Measurements from ENCODE around the gene TAF1B. TPM values are rescaled to one million over a fixed set of nuclear protein-coding genes. Genes with fewer than 3 reads are reported as not detected.

The TAF1B gene
- total RNA-seq, 1 experiment from 2014 or later: 58.6 TPM

- H3K27ac ChIP-seq (ENCODE audit: low read length): no peak overlapping the region
- no peaks in the 10 kb centered on the region for H3K79me2 ChIP-seq (ENCODE audit: low read length)
- no peak overlapping the region for H3K9ac ChIP-seq (ENCODE audit: low read length)
- H3K9me3 ChIP-seq (ENCODE audit: low read length): no peaks in the 10 kb centered on the region
- DNase-seq: no peak
- H2AFZ ChIP-seq (ENCODE audit: low read length): no peak overlapping the region
- no peaks in the 10 kb centered on the region for H3K4me1 ChIP-seq (ENCODE audit: low read length)
- no peak overlapping the region for H3K4me2 ChIP-seq (ENCODE audit: low read depth, low read length, poor library complexity, severe bottlenecking)
- no peaks in the 10 kb centered on the region for H4K20me1 ChIP-seq (ENCODE audit: insufficient read depth, low read depth, low read length)
- H3K9me2 ChIP-seq (replicated peaks; ENCODE audit: insufficient read depth, low read length): no peaks in the 10 kb centered on the region
- H3K27me3 ChIP-seq (ENCODE audit: low read length): no peaks in the 10 kb centered on the region
- H3K36me3 ChIP-seq (ENCODE audit: insufficient read depth, low read length): peaks cover 8% of the 10 kb centered on the region; the same call in 1 of the 2 replicates
- H3K4me3 ChIP-seq (ENCODE audit: low read length): no peak overlapping the region
Observed at GRCh38 chr2:9937968-9938367, 94.7 kb downstream of the TAF1B start.

- H4K20me1 ChIP-seq (ENCODE audit: insufficient read depth, low read depth, low read length): no peaks in the 10 kb centered on the region
- no peak overlapping the region for H2AFZ ChIP-seq (ENCODE audit: low read length)
- no peak overlapping the region for H3K27ac ChIP-seq (ENCODE audit: low read length)
- H3K4me1 ChIP-seq (ENCODE audit: low read length): no peaks in the 10 kb centered on the region
- no peaks in the 10 kb centered on the region for H3K9me3 ChIP-seq (ENCODE audit: low read length)
- H3K9me2 ChIP-seq (replicated peaks; ENCODE audit: insufficient read depth, low read length): no peaks in the 10 kb centered on the region
- no peak overlapping the region for H3K4me2 ChIP-seq (ENCODE audit: low read depth, low read length, poor library complexity, severe bottlenecking)
- H3K27me3 ChIP-seq (ENCODE audit: low read length): no peaks in the 10 kb centered on the region
- DNase-seq: no peak
- H3K4me3 ChIP-seq (ENCODE audit: low read length): no peak overlapping the region
- no peaks in the 10 kb centered on the region for H3K79me2 ChIP-seq (ENCODE audit: low read length)
- H3K9ac ChIP-seq (ENCODE audit: low read length): no peak overlapping the region
- no peaks in the 10 kb centered on the region for H3K36me3 ChIP-seq (ENCODE audit: insufficient read depth, low read length)
Observed at GRCh38 chr2:9939587-9940485, 96.6 kb downstream of the TAF1B start.

- Histone ChIP-seq H3K27me3 (ENCODE audit: low read length) (no peaks in the 10 kb centered on the region), H4K20me1 (ENCODE audit: insufficient read depth, low read depth, low read length) (no peaks in the 10 kb centered on the region), H3K4me3 (ENCODE audit: low read length) (no peak overlapping the region), H3K4me2 (ENCODE audit: low read depth, low read length, poor library complexity, severe bottlenecking) (no peak overlapping the region), H3K4me1 (ENCODE audit: low read length) (no peaks in the 10 kb centered on the region), H3K79me2 (ENCODE audit: low read length) (no peaks in the 10 kb centered on the region), H3K27ac (ENCODE audit: low read length) (no peak overlapping the region), H3K9ac (ENCODE audit: low read length) (no peak overlapping the region), H3K9me3 (ENCODE audit: low read length) (no peaks in the 10 kb centered on the region), H3K9me2 (replicated peaks; ENCODE audit: insufficient read depth, low read length) (no peaks in the 10 kb centered on the region), H2AFZ (ENCODE audit: low read length) (no peak overlapping the region), H3K36me3 (ENCODE audit: insufficient read depth, low read length) (no peaks in the 10 kb centered on the region)
- DNase-seq: no peak
Observed at GRCh38 chr2:9941196-9941995, 98.1 kb downstream of the TAF1B start.

GRCh38 chr2:9941996-9942390 lies 98.7 kb downstream of the TAF1B start:
- H2AFZ ChIP-seq (ENCODE audit: low read length): no peak overlapping the region
- no peak overlapping the region for H3K4me2 ChIP-seq (ENCODE audit: low read depth, low read length, poor library complexity, severe bottlenecking)

GRCh38 chr2:9944330-9944758 lies 101.1 kb downstream of the TAF1B start:
- H3K36me3 ChIP-seq (ENCODE audit: insufficient read depth, low read length): no peaks in the 10 kb centered on the region

More at GRCh38 chr2:9941996-9942390, 98.7 kb downstream of the TAF1B start:
- no peak for DNase-seq
- Histone ChIP-seq H3K9ac (ENCODE audit: low read length) (no peak overlapping the region), H3K36me3 (ENCODE audit: insufficient read depth, low read length) (no peaks in the 10 kb centered on the region), H3K27ac (ENCODE audit: low read length) (no peak overlapping the region), H3K9me2 (replicated peaks; ENCODE audit: insufficient read depth, low read length) (no peaks in the 10 kb centered on the region), H3K27me3 (ENCODE audit: low read length) (no peaks in the 10 kb centered on the region), H3K4me3 (ENCODE audit: low read length) (no peak overlapping the region), H3K79me2 (ENCODE audit: low read length) (no peaks in the 10 kb centered on the region), H3K4me1 (ENCODE audit: low read length) (no peaks in the 10 kb centered on the region), H3K9me3 (ENCODE audit: low read length) (no peaks in the 10 kb centered on the region), H4K20me1 (ENCODE audit: insufficient read depth, low read depth, low read length) (no peaks in the 10 kb centered on the region)

GRCh38 chr2:9945596-9945995 lies 102.3 kb downstream of the TAF1B start:
- Histone ChIP-seq H3K27ac (ENCODE audit: low read length) (no peak overlapping the region), H3K4me1 (ENCODE audit: low read length) (no peaks in the 10 kb centered on the region), H3K79me2 (ENCODE audit: low read length) (no peaks in the 10 kb centered on the region), H3K9ac (ENCODE audit: low read length) (no peak overlapping the region), H3K36me3 (ENCODE audit: insufficient read depth, low read length) (no peaks in the 10 kb centered on the region), H2AFZ (ENCODE audit: low read length) (no peak overlapping the region), H3K27me3 (ENCODE audit: low read length) (no peaks in the 10 kb centered on the region), H3K9me2 (replicated peaks; ENCODE audit: insufficient read depth, low read length) (no peaks in the 10 kb centered on the region), H3K4me2 (ENCODE audit: low read depth, low read length, poor library complexity, severe bottlenecking) (no peak overlapping the region), H3K9me3 (ENCODE audit: low read length) (no peaks in the 10 kb centered on the region), H4K20me1 (ENCODE audit: insufficient read depth, low read depth, low read length) (no peaks in the 10 kb centered on the region), H3K4me3 (ENCODE audit: low read length) (no peak overlapping the region)
- no peak for DNase-seq

More at GRCh38 chr2:9944330-9944758, 101.1 kb downstream of the TAF1B start:
- H3K9ac ChIP-seq (ENCODE audit: low read length): no peak overlapping the region
- H3K27me3 ChIP-seq (ENCODE audit: low read length): no peaks in the 10 kb centered on the region
- no peak overlapping the region for H2AFZ ChIP-seq (ENCODE audit: low read length)
- DNase-seq: no peak
- H3K4me2 ChIP-seq (ENCODE audit: low read depth, low read length, poor library complexity, severe bottlenecking): no peak overlapping the region
- H3K27ac ChIP-seq (ENCODE audit: low read length): no peak overlapping the region
- H4K20me1 ChIP-seq (ENCODE audit: insufficient read depth, low read depth, low read length): no peaks in the 10 kb centered on the region
- no peaks in the 10 kb centered on the region for H3K9me3 ChIP-seq (ENCODE audit: low read length)
- no peaks in the 10 kb centered on the region for H3K79me2 ChIP-seq (ENCODE audit: low read length)
- no peak overlapping the region for H3K4me3 ChIP-seq (ENCODE audit: low read length)
- H3K9me2 ChIP-seq (replicated peaks; ENCODE audit: insufficient read depth, low read length): no peaks in the 10 kb centered on the region
- no peaks in the 10 kb centered on the region for H3K4me1 ChIP-seq (ENCODE audit: low read length)

- DNase-seq: no peak
- H3K4me3 ChIP-seq (ENCODE audit: low read length): no peak overlapping the region
Observed at GRCh38 chr2:9946076-9946475, 102.8 kb downstream of the TAF1B start.

GRCh38 chr2:9946818-9947217 lies 103.5 kb downstream of the TAF1B start:
- no peak overlapping the region for H3K4me2 ChIP-seq (ENCODE audit: low read depth, low read length, poor library complexity, severe bottlenecking)
- no peaks in the 10 kb centered on the region for H3K79me2 ChIP-seq (ENCODE audit: low read length)
- H3K36me3 ChIP-seq (ENCODE audit: insufficient read depth, low read length): no peaks in the 10 kb centered on the region
- H3K4me1 ChIP-seq (ENCODE audit: low read length): no peaks in the 10 kb centered on the region; the same call in 1 of the 2 replicates
- no peaks in the 10 kb centered on the region for H4K20me1 ChIP-seq (ENCODE audit: insufficient read depth, low read depth, low read length)
- no peaks in the 10 kb centered on the region for H3K27me3 ChIP-seq (ENCODE audit: low read length)
- no peaks in the 10 kb centered on the region for H3K9me3 ChIP-seq (ENCODE audit: low read length)
- no peak overlapping the region for H3K9ac ChIP-seq (ENCODE audit: low read length)
- no peak overlapping the region for H3K4me3 ChIP-seq (ENCODE audit: low read length)
- no peak overlapping the region for H2AFZ ChIP-seq (ENCODE audit: low read length)
- no peak for DNase-seq
- H3K9me2 ChIP-seq (replicated peaks; ENCODE audit: insufficient read depth, low read length): no peaks in the 10 kb centered on the region
- H3K27ac ChIP-seq (ENCODE audit: low read length): no peak overlapping the region

More at GRCh38 chr2:9946076-9946475, 102.8 kb downstream of the TAF1B start:
- Histone ChIP-seq H2AFZ (ENCODE audit: low read length) (no peak overlapping the region), H3K27ac (ENCODE audit: low read length) (no peak overlapping the region), H3K9ac (ENCODE audit: low read length) (no peak overlapping the region), H3K4me2 (ENCODE audit: low read depth, low read length, poor library complexity, severe bottlenecking) (no peak overlapping the region), H3K9me2 (replicated peaks; ENCODE audit: insufficient read depth, low read length) (no peaks in the 10 kb centered on the region), H3K79me2 (ENCODE audit: low read length) (no peaks in the 10 kb centered on the region), H3K4me1 (ENCODE audit: low read length) (no peaks in the 10 kb centered on the region; the same call in 1 of the 2 replicates), H3K27me3 (ENCODE audit: low read length) (no peaks in the 10 kb centered on the region), H3K36me3 (ENCODE audit: insufficient read depth, low read length) (no peaks in the 10 kb centered on the region), H3K9me3 (ENCODE audit: low read length) (no peaks in the 10 kb centered on the region), H4K20me1 (ENCODE audit: insufficient read depth, low read depth, low read length) (no peaks in the 10 kb centered on the region)
